Measurements from ENCODE around the gene ARMC2. TPM values are rescaled to one million over a fixed set of nuclear protein-coding genes. Genes with fewer than 3 reads are reported as not detected.

The ARMC2 gene
- total and polyA plus RNA-seq, 2 donors (not counting 1 experiment from before 2014, with no cell fraction given): 4.8 to 9.9 TPM

DNA sequence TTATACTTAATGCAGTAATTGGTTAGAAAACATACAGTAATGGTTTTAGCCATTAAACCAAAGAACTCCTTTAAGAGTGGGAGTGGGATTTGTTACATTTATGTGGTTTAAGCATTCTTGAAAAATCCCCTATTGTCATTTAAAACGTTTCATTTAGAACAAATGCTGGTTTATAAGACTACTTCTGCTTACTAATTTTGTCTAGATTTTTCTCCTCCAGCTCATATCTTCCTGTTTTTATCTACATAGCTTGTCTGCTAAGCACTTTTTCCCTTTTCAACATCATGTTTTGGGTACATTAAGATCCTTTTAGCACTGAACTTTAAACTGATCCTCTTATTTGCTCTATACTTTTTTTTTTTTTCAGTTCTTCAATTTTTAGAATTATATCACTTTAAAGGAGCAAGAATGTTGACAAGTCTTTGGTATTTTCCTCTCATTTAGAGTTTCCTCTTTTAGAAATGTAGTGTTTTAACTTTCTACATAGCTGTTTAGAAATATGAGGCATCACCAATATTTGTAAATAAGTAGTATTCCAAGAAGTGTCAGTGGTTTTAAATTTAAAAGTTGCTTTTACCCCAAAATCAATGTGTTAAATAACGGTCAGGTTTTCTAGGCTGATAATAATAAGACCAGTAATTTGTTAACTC lies 165.6 kb downstream of the ARMC2 start:
- H3K9ac ChIP-seq (ENCODE audit: low read length): peak overlapping the region; percentile 30
- no peaks in the 10 kb centered on the region for H3K27me3 Mint-ChIP-seq
- peak overlapping the region; percentile 58 for H3K4me2 ChIP-seq (replicated peaks; ENCODE audit: low read depth, low read length, poor library complexity, severe bottlenecking)
- TF ChIP-seq CTCF (IDR thresholded peaks at IDR 0.05) (no peak), EZH2 (IDR thresholded peaks at IDR 0.05; ENCODE audit: borderline replicate concordance, insufficient read depth, low read depth, low read length, poor library complexity, severe bottlenecking) (no peak)
- ATAC-seq (ENCODE audit: low read depth): no peak
- WGBS (ENCODE audit: insufficient coverage): no CpG with 5 or more reads among the region's 2 CpGs
- H3K4me3 Mint-ChIP-seq: peak overlapping the region; percentile 35
- peaks cover 25% of the 10 kb centered on the region for H3K79me2 ChIP-seq (ENCODE audit: control insufficient read depth, insufficient read depth, low read length)
- peak overlapping the region; percentile 1 for H2AFZ ChIP-seq (ENCODE audit: insufficient read depth, low read depth, low read length, poor library complexity, severe bottlenecking)
- no peaks in the 10 kb centered on the region for H3K36me3 ChIP-seq (replicated peaks in 1 of 2; ENCODE audit: control extremely low read depth in 1 of 2, control insufficient read depth in 1 of 2, extremely low read depth in 1 of 2, insufficient read depth in 2 of 2, low read length in 1 of 2)
- H3K4me3 ChIP-seq (ENCODE audit: control extremely low read depth in 1 of 5, extremely low read depth in 1 of 5, insufficient read depth in 1 of 5, low read depth in 2 of 5, low read length in 4 of 5): peak overlapping the region in 1 of 5 experiments; percentile 44
- H3K9me3 Mint-ChIP-seq (ENCODE audit: insufficient read depth): no peaks in the 10 kb centered on the region
- no peaks in the 10 kb centered on the region for H3K27me3 ChIP-seq (replicated peaks in 1 of 4; ENCODE audit: control extremely low read depth in 1 of 4, control insufficient read depth in 3 of 4, insufficient read depth in 4 of 4, low read length in 3 of 4)
- H4K20me1 ChIP-seq (ENCODE audit: control insufficient read depth, insufficient read depth, low read length, poor library complexity, severe bottlenecking): no peaks in the 10 kb centered on the region
- intact Hi-C loops (cut with micrococcal nuclease): loop anchor here (5.0 kb wide), 1 partner anchor 39 kb away; no protein-coding TSS in a partner anchor
- CTCF ChIA-PET: interaction anchor here (0.7 to 4.3 kb wide), 2 partner anchors 60 to 213 kb away, joined by 3 to 22 read pairs; no protein-coding TSS in a partner anchor
- H3K27ac Mint-ChIP-seq: peak overlapping the region; percentile 77
- H3K27ac ChIP-seq (ENCODE audit: low read length in 2 of 2): peak overlapping the region; percentile 49 to 81
- POLR2A ChIA-PET: no interaction called here
- peak; percentile 43 for DNase-seq
- H3K4me1 Mint-ChIP-seq: peaks cover 45% of the 10 kb centered on the region
- H3K4me1 ChIP-seq (ENCODE audit: control insufficient read depth in 2 of 2, insufficient read depth in 2 of 2, low read length in 2 of 2): peaks cover 39 to 51% of the 10 kb centered on the region in 2 donors
- no peaks in the 10 kb centered on the region for H3K9me3 ChIP-seq (ENCODE audit: control extremely low read depth in 1 of 3, control insufficient read depth in 2 of 3, insufficient read depth in 1 of 3, low read length in 2 of 3)

DNA sequence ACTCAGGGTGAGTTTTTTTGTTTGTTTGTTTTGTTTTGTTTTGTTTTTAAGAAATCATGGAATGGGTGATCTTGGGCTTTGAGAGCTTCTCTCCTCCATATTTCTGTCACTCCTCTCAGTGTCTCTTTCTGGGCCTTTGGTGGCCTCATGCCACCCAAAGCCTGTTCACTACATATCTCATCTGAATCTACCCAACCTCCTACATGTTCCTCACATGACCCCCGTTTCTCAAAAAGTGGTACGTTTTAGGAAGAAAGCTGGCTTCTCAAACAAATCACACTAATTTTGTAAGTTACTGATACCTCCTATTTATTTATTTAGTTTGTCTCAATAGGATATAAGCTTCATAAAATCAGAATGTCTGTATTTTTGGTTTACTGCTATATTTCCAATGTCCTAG lies 166.4 kb downstream of the ARMC2 start:
- no peaks in the 10 kb centered on the region for H4K20me1 ChIP-seq (ENCODE audit: control insufficient read depth, insufficient read depth, low read length, poor library complexity, severe bottlenecking)
- ATAC-seq (ENCODE audit: low read depth) (no peak), DNase-seq (no peak)
- ChIA-PET POLR2A (no interaction called here), CTCF (interaction anchor here (1.4 to 4.3 kb wide), 2 partner anchors 59 to 473 kb away, joined by 7 to 22 read pairs; no protein-coding TSS in a partner anchor)
- no peaks in the 10 kb centered on the region for H3K27me3 Mint-ChIP-seq
- peak overlapping the region; percentile 50 for H3K4me3 Mint-ChIP-seq
- peak overlapping the region; percentile 81 for H3K27ac Mint-ChIP-seq
- no peaks in the 10 kb centered on the region for H3K9me3 ChIP-seq (ENCODE audit: control extremely low read depth in 1 of 3, control insufficient read depth in 2 of 3, insufficient read depth in 1 of 3, low read length in 2 of 3)
- no peaks in the 10 kb centered on the region for H3K9me3 Mint-ChIP-seq (ENCODE audit: insufficient read depth)
- H3K4me3 ChIP-seq (ENCODE audit: control extremely low read depth in 1 of 5, extremely low read depth in 1 of 5, insufficient read depth in 1 of 5, low read depth in 2 of 5, low read length in 4 of 5): no peak overlapping the region
- H3K4me1 Mint-ChIP-seq: peaks cover 49% of the 10 kb centered on the region
- intact Hi-C loops (cut with micrococcal nuclease): loop anchor here (5.0 kb wide), 1 partner anchor 38 kb away; no protein-coding TSS in a partner anchor
- H3K4me2 ChIP-seq (replicated peaks; ENCODE audit: low read depth, low read length, poor library complexity, severe bottlenecking): peak overlapping the region; percentile 58
- H3K79me2 ChIP-seq (ENCODE audit: control insufficient read depth, insufficient read depth, low read length): peaks cover 19% of the 10 kb centered on the region
- H3K27me3 ChIP-seq (replicated peaks in 1 of 4; ENCODE audit: control extremely low read depth in 1 of 4, control insufficient read depth in 3 of 4, insufficient read depth in 4 of 4, low read length in 3 of 4): no peaks in the 10 kb centered on the region
- TF ChIP-seq CTCF (IDR thresholded peaks at IDR 0.05) (no peak), EZH2 (IDR thresholded peaks at IDR 0.05; ENCODE audit: borderline replicate concordance, insufficient read depth, low read depth, low read length, poor library complexity, severe bottlenecking) (no peak)
- no peaks in the 10 kb centered on the region for H3K36me3 ChIP-seq (replicated peaks in 1 of 2; ENCODE audit: control extremely low read depth in 1 of 2, control insufficient read depth in 1 of 2, extremely low read depth in 1 of 2, insufficient read depth in 2 of 2, low read length in 1 of 2)
- H2AFZ ChIP-seq (ENCODE audit: insufficient read depth, low read depth, low read length, poor library complexity, severe bottlenecking): peak overlapping the region; percentile 1
- WGBS (ENCODE audit: insufficient coverage): no CpG with 5 or more reads among the region's 2 CpGs
- peaks cover 39 to 54% of the 10 kb centered on the region in 2 donors for H3K4me1 ChIP-seq (ENCODE audit: control insufficient read depth in 2 of 2, insufficient read depth in 2 of 2, low read length in 2 of 2)
- peak overlapping the region; percentile 9 to 81 for H3K27ac ChIP-seq (ENCODE audit: low read length in 2 of 2)
- no peak overlapping the region for H3K9ac ChIP-seq (ENCODE audit: low read length)

Measured in B cell (primary cell).